Breast epithelium (tissue), 4 donors: ENCODE results near the gene EIF5AL1. TPM values are rescaled to one million over a fixed set of nuclear protein-coding genes. Genes with fewer than 3 reads are reported as not detected.
"Not testable (repeated sequence)": the region's sequence is repeated elsewhere in the genome, so short reads cannot be mapped to it uniquely, and the experiment has no call there.

Source experiments
- DNase-seq, 2 donors: peaks; one replicate each; pipeline ENCODE4 v3.0.0-alpha.2; 2019; ENCODE audit warnings: low spot score in 2 of 2
- H3K27ac ChIP-seq, 2 donors: fragments of 200-600 bp; sonication (generic) in 1 of 2; one replicate each; pipeline ENCODE4 v1.5.1; 2016 to 2019; ENCODE audit warnings: mild to moderate bottlenecking in 1 of 2
- H3K27me3 ChIP-seq, 2 donors: fragments of 200-600 bp; sonication (generic) in 1 of 2; one replicate each; pipeline versions ENCODE4 v1.5.1 to v1.6.0; 2017 to 2019; ENCODE audit warnings: control low read depth in 1 of 2, mild to moderate bottlenecking in 1 of 2
- H3K36me3 ChIP-seq: fragments of 200-600 bp; one replicate; pipeline ENCODE4 v1.5.1; 2019
- H3K4me1 ChIP-seq, 2 donors: fragments of 200-600 bp; sonication (generic); one replicate each; pipeline ENCODE4 v1.5.1; 2016 to 2019; ENCODE audit warnings: control low read depth in 1 of 2
- H3K4me3 ChIP-seq, 3 donors: fragments of 200-600 bp; sonication (generic); 1 replicate in 2 of 3; 2 replicates in 1 of 3; pipeline ENCODE4 v1.5.1; 2016 to 2019; ENCODE audit warnings: mild to moderate bottlenecking in 3 of 3, moderate library complexity in 2 of 3
- H3K9me3 ChIP-seq, 2 donors: fragments of 200-600 bp; sonication (generic) in 1 of 2; one replicate each; pipeline ENCODE4 v1.5.1; 2016 to 2019; ENCODE audit warnings: control low read depth in 1 of 2
- CTCF ChIP-seq, 3 donors: fragments of 450-650 bp; IDR thresholded peaks; one replicate each; pipeline ENCODE4 v1.5.1; 2016 to 2017; ENCODE audit warnings: antibody characterized with exemption in 3 of 3, mild to moderate bottlenecking in 3 of 3, moderate library complexity in 3 of 3
- POLR2A ChIP-seq: fragments of 450-650 bp; IDR thresholded peaks from one replicate; pipeline ENCODE4 v1.6.1; 2016; ENCODE audit warnings: antibody characterized with exemption, mild to moderate bottlenecking, moderate library complexity
- POLR2AphosphoS5 ChIP-seq, 3 donors: sonication (generic); formaldehyde crosslinking; IDR thresholded peaks; one replicate each; pipeline ENCODE4 v1.6.1; 2017; ENCODE audit warnings: antibody characterized with exemption in 3 of 3
- intact Hi-C: fragments of 100-400 bp; cut with DNase I; formaldehyde crosslinking; loops from one replicate; pipeline ENCODE4 v1.15.1; 2023; ENCODE audit warnings: low total_unique reads
- total RNA-seq, 3 donors: library from RNA; depleted of rRNA; stranded (reverse); fragments of >200 nt; gene quantifications; one replicate each; pipeline ENCODE4 v1.1.0, GENCODE V29; 2016

EIF5AL1 gene
- total RNA-seq, 3 donors from 2014 or later = under 0.01 to 0.16 (median 0.15) TPM

DNA sequence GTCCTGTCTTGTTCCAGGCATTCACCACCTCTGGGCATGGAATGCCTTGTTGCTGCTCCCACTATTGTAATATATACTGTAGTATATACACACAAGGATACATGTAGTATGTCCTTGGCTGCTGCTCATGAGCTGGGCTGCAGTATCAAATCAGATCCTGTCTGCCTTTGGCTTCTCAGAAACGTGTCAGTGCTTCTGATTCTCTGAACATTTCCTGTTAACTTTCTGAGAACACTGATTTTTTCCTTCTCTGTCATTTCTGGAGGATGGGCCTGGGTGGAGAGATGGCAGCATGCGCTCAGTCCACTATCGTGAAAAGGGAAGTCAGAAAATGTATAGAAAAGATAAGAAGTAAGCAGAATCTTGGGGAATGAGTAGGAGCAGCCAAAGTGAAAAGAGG is 35.6 kb downstream of the EIF5AL1 start:
- no peak for DNase-seq
- H3K27ac ChIP-seq = no peak overlapping the region
- intact Hi-C loops = no loop called here
- no peak for TF ChIP-seq POLR2AphosphoS5 (IDR thresholded peaks at IDR 0.05)
- TF ChIP-seq CTCF (IDR thresholded peaks at IDR 0.05) = no peak
- TF ChIP-seq POLR2A = no peak
- no peaks in the 10 kb centered on the region for H3K36me3 ChIP-seq
- H3K9me3 ChIP-seq = no peaks in the 10 kb centered on the region
- no peaks in the 10 kb centered on the region for H3K4me1 ChIP-seq
- no peak overlapping the region for H3K4me3 ChIP-seq
- H3K27me3 ChIP-seq = no peaks in the 10 kb centered on the region

- no peak overlapping the region for H3K27ac ChIP-seq
- intact Hi-C loops = no loop called here
- no peak for DNase-seq
- TF ChIP-seq POLR2AphosphoS5 (IDR thresholded peaks at IDR 0.05) = no peak
- no peak for TF ChIP-seq CTCF (IDR thresholded peaks at IDR 0.05)
- TF ChIP-seq POLR2A = no peak
- no peak overlapping the region for H3K4me3 ChIP-seq
- H3K4me1 ChIP-seq = no peaks in the 10 kb centered on the region
- H3K27me3 ChIP-seq = no peaks in the 10 kb centered on the region
- H3K9me3 ChIP-seq = no peaks in the 10 kb centered on the region
- H3K36me3 ChIP-seq = no peaks in the 10 kb centered on the region
These were observed 39.8 kb downstream of the EIF5AL1 start for GRCh38 chr10:79552143-79552542.

DNA sequence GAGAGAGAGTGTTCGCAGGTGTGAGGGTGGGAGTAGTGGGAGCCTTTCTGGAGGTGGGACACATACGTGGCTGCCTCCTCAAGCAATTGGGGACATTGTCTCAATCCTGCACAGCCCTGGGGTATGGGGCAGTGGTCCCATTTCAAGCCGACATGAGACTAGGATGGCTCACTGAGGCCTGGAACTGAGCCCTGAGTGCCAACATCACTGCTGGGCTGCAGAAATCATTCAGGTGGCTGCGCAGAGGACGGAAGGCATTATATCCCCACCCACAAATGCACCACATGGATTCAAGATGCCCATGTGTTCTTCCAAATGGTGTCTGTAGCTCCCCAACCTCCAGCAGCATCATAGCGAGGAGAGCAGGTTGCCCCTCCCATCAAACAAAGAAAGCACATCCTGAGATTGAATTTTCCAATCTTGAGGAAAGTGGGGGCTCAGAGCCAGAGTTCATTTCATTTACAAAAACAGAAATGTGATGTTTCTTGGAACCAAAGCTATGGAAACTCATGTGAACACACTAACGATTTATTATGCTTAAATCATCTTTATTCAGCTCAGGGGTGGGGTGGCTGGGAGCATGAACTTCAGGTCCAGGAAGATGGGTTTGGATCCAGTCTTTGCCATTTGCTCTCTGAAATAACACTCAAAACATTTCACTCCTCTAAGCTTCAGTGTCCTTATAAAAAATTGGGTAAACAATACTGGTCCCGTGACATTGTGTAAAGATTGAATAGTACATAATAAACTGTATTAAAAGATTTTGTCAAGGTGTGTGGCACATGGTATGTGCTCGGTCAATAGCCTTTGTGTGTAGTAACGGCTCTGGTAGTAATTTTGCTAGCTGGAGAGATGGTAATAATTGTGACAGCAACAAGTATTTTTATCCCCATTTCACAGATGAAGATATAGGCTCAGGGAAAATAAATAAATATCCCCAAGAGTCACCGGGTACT is 43.3 kb downstream of the EIF5AL1 start:
- no peaks in the 10 kb centered on the region for H3K36me3 ChIP-seq
- H3K27ac ChIP-seq = no peak overlapping the region
- no peaks in the 10 kb centered on the region for H3K4me1 ChIP-seq
- H3K9me3 ChIP-seq = no peaks in the 10 kb centered on the region
- H3K4me3 ChIP-seq = no peak overlapping the region
- intact Hi-C loops = no loop called here
- TF ChIP-seq CTCF (IDR thresholded peaks at IDR 0.05) (no peak), POLR2A (no peak), POLR2AphosphoS5 (IDR thresholded peaks at IDR 0.05) (no peak)
- no peak for DNase-seq
- H3K27me3 ChIP-seq = no peaks in the 10 kb centered on the region

DNA sequence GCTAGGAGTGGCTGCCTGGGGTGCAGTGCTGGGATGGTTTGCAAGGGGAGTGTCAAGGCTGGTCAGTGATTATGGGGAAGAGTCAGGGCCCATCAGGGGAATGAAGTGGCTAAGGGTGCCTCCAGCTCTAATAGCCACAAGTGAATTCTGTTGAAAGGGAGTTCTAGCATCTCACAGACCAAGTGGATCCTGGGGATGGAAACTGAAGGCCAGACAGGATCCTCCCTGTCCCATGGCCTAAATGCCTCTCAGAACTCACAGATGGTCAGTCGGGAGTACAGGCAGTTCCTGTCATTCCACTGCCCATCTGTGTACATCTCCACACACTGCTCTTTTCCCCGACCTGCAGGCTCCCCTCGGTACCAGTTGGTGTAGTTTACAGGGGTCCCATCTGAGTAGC is 44.6 kb downstream of the EIF5AL1 start:
- intact Hi-C loops = not testable (repeated sequence)

GRCh38 chr10:79559726-79560125 is 47.4 kb downstream of the EIF5AL1 start:
- intact Hi-C loops = no loop called here
- Histone ChIP-seq H3K4me1 (no peaks in the 10 kb centered on the region), H3K36me3 (no peaks in the 10 kb centered on the region), H3K9me3 (no peaks in the 10 kb centered on the region), H3K4me3 (no peak overlapping the region), H3K27me3 (peaks cover 0 to 5% of the 10 kb centered on the region in 2 donors), H3K27ac (no peak overlapping the region)
- no peak for TF ChIP-seq CTCF (IDR thresholded peaks at IDR 0.05)
- no peak for TF ChIP-seq POLR2AphosphoS5 (IDR thresholded peaks at IDR 0.05)
- TF ChIP-seq POLR2A = no peak
- no peak for DNase-seq

More for the DNA sequence above, 44.6 kb downstream of the EIF5AL1 start:
- not testable (repeated sequence) for H3K36me3 ChIP-seq, H3K4me1 ChIP-seq, H3K27me3 ChIP-seq, H3K4me3 ChIP-seq, DNase-seq, H3K27ac ChIP-seq, H3K9me3 ChIP-seq
